ENCODE data around the gene MBD3L5.
"Not testable (repeated sequence)": the region's sequence is repeated elsewhere in the genome, so short reads cannot be mapped to it uniquely, and the experiment has no call there.

MBD3L5 gene

DNA sequence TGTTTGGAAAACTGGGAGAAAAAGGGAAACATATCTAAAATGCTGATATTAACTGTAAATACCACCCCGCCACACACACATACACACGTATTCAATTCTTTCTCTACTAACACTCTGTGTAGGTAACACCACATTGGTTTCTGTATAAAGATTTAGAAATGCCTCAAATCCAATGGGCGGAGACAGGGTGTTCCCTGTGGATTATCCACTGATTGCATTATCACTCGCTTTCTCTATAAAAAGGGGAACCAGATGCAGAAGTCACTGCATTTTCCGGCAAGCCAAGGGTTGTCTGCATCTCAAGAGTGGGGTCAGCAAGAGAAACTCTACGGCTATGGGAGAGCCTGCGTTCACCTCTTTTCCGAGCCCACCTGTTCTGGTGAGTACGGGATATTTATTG is at the start of gene MBD3L5:
TSS of gene MBD3L5 (plus strand) at position 301 of the 400 bp plus-strand sequence. CDS start at position 335, 34 bp downstream.
- not testable (repeated sequence) for H3K36me3 ChIP-seq; H3K9me3 ChIP-seq; H3K4me1 ChIP-seq (ENCODE audit: control insufficient read depth in 1 of 2, insufficient read depth in 1 of 2, low read depth in 1 of 2, low read length in 1 of 2); H3K27ac ChIP-seq; H3K27me3 ChIP-seq; H3K4me3 ChIP-seq (ENCODE audit: low read depth in 1 of 2, low read length in 1 of 2)

DNA sequence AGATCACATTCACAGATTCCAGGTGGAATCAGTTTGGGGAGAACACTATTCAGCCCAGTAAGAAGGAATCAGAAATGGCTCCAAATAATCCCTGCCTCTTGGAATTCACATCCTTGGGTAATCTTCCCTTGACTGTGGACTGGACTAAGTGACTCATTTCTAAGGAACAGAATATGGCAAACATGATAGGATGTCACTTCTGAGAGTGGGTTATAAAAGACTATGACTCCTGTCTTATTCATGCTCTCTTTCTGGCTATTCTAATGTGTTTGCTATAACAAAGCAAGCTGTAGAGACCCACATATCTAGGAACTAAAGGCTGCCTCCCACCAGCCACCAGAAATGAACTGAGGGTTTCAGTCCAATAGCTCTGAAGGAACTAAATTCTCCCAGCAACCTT is 46.9 kb upstream of the MBD3L5 start:
- H3K4me3 ChIP-seq (ENCODE audit: low read depth in 1 of 2, low read length in 1 of 2): no peak overlapping the region
- TF ChIP-seq, protein P1, sequence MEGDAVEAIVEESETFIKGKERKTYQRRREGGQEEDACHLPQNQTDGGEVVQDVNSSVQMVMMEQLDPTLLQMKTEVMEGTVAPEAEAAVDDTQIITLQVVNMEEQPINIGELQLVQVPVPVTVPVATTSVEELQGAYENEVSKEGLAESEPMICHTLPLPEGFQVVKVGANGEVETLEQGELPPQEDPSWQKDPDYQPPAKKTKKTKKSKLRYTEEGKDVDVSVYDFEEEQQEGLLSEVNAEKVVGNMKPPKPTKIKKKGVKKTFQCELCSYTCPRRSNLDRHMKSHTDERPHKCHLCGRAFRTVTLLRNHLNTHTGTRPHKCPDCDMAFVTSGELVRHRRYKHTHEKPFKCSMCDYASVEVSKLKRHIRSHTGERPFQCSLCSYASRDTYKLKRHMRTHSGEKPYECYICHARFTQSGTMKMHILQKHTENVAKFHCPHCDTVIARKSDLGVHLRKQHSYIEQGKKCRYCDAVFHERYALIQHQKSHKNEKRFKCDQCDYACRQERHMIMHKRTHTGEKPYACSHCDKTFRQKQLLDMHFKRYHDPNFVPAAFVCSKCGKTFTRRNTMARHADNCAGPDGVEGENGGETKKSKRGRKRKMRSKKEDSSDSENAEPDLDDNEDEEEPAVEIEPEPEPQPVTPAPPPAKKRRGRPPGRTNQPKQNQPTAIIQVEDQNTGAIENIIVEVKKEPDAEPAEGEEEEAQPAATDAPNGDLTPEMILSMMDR (IDR thresholded peaks at IDR 0.05): no peak
- no peak overlapping the region for H3K27ac ChIP-seq
- no peaks in the 10 kb centered on the region for H3K4me1 ChIP-seq (ENCODE audit: control insufficient read depth in 1 of 2, insufficient read depth in 1 of 2, low read depth in 1 of 2, low read length in 1 of 2)
- H3K36me3 ChIP-seq: no peaks in the 10 kb centered on the region
- peaks cover 7% of the 10 kb centered on the region for H3K9me3 ChIP-seq
- H3K27me3 ChIP-seq: peaks cover 12% of the 10 kb centered on the region

DNA sequence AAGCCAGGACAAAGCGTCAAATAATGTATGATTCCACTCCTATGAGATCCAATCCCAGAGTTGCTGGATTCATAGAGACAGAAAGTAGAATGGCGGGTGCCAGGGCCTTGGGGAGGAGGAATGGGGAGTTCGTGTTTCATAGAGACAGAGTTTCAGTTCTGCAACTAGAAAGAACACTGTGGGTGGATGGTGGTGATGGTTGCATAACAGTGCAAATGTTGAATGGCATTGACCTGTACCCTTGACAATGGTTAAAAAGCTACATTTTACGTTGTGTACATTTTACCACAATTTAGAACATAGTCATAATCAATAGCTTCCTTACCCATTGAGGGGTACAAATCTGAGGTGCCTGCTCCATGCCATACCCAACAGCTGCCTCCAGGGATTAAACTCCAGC is 42.5 kb upstream of the MBD3L5 start:
- Histone ChIP-seq H3K4me1 (ENCODE audit: control insufficient read depth in 1 of 2, insufficient read depth in 1 of 2, low read depth in 1 of 2, low read length in 1 of 2) (no peaks in the 10 kb centered on the region), H3K4me3 (ENCODE audit: low read depth in 1 of 2, low read length in 1 of 2) (no peak overlapping the region), H3K36me3 (no peaks in the 10 kb centered on the region), H3K27me3 (peaks cover 5% of the 10 kb centered on the region), H3K9me3 (peaks cover 6% of the 10 kb centered on the region), H3K27ac (no peak overlapping the region)
- TF ChIP-seq, protein P1 (IDR thresholded peaks at IDR 0.05): no peak

DNA sequence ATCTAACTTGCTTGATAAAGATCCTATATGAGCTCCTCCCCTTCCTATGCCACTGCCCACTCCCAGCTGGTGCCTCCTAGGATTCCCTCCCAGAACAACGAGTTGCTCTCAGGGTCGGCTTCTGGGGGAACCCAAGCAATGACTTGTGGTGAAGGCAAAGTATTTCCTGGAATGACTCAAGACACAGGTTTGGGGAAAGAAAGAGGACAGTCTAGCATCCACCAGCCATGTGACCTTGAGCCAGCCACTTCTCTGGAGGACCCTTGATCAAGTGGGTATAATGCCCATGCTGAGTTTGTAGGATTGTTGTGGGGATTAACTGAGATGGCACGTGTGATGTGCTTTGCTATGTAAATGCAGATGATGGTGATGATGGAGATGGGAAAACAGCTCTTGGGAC is 42.1 kb upstream of the MBD3L5 start:
- H3K4me3 ChIP-seq (ENCODE audit: low read depth in 1 of 2, low read length in 1 of 2): no peak overlapping the region
- H3K9me3 ChIP-seq: peaks cover 6% of the 10 kb centered on the region
- no peak overlapping the region for H3K27ac ChIP-seq
- TF ChIP-seq, protein P1 (IDR thresholded peaks at IDR 0.05): no peak
- H3K27me3 ChIP-seq: peaks cover 5% of the 10 kb centered on the region
- no peaks in the 10 kb centered on the region for H3K4me1 ChIP-seq (ENCODE audit: control insufficient read depth in 1 of 2, insufficient read depth in 1 of 2, low read depth in 1 of 2, low read length in 1 of 2)
- no peaks in the 10 kb centered on the region for H3K36me3 ChIP-seq

DNA sequence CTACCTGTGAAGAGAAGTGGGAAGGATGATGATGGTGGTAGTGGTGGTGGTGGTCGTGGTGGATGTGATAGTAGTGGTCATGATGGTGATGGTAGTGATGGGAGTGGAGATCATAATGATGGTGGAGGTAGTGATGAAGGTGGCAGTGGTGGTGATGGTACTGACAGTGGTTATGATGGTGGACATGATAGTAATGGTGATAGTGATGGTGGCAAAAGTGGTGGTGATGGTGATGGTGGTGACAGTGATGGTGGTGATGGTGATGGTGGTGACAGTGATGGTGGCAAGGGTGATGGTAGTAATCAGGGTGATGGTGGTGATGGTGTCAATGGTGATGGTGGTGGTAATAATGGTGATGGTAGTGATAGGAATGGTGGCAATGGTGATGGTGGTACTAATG is 35.3 kb upstream of the MBD3L5 start:
- H3K36me3 ChIP-seq: no peaks in the 10 kb centered on the region
- no peaks in the 10 kb centered on the region for H3K27me3 ChIP-seq
- TF ChIP-seq, protein P1 (IDR thresholded peaks at IDR 0.05): no peak
- H3K4me1 ChIP-seq (ENCODE audit: control insufficient read depth in 1 of 2, insufficient read depth in 1 of 2, low read depth in 1 of 2, low read length in 1 of 2): no peaks in the 10 kb centered on the region
- no peaks in the 10 kb centered on the region for H3K9me3 ChIP-seq
- H3K27ac ChIP-seq: no peak overlapping the region
- no peak overlapping the region for H3K4me3 ChIP-seq (ENCODE audit: low read depth in 1 of 2, low read length in 1 of 2)

DNA sequence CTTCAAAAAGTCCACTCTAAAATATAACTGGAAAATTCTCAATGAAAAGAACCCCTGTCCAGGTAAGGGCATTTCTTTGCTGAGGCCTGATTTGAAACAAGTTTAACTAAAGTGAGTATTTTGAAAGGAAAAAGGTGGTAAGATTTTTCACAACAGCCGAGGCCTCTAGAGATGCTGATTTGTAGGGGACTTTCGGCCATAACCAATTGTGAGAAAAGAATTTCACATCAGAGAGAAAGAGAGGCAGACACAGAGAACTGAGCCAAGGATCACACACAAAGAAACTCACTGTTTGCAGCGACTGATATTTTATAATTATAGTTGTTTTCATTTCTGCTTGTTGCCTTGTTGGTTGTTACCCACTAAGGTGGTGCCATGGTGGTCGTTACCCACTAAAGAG is 33.6 kb upstream of the MBD3L5 start:
- Histone ChIP-seq H3K4me3 (ENCODE audit: low read depth in 1 of 2, low read length in 1 of 2) (no peak overlapping the region), H3K36me3 (no peaks in the 10 kb centered on the region), H3K4me1 (ENCODE audit: control insufficient read depth in 1 of 2, insufficient read depth in 1 of 2, low read depth in 1 of 2, low read length in 1 of 2) (no peaks in the 10 kb centered on the region), H3K27ac (no peak overlapping the region), H3K9me3 (no peaks in the 10 kb centered on the region), H3K27me3 (no peaks in the 10 kb centered on the region)
- TF ChIP-seq, protein P1 (IDR thresholded peaks at IDR 0.05): no peak
